Mesendoderm (in vitro differentiated cells): Measurements from ENCODE around the gene NEGR1.

ENCODE experiments used
- DNase-seq: peaks from one replicate; pipeline ENCODE4 v3.0.0; 2013
- H2AK5ac ChIP-seq: 2 replicates; pipeline ENCODE4 v1.6.1; 2013; ENCODE audit warnings: low read length, inconsistent platforms
- H2BK120ac ChIP-seq: 2 replicates; pipeline ENCODE4 v1.6.1; 2013; ENCODE audit warnings: low read depth, mild to moderate bottlenecking, low read length, moderate library complexity, mixed read lengths
- H2BK15ac ChIP-seq: replicated peaks from 2 replicates; pipeline ENCODE4 v1.6.1; 2013; ENCODE audit warnings: low read depth, mild to moderate bottlenecking, moderate library complexity
- H2BK5ac ChIP-seq: 2 replicates; pipeline ENCODE4 v1.6.1; 2013; ENCODE audit warnings: low read length, inconsistent platforms
- H3K18ac ChIP-seq: 2 replicates; pipeline ENCODE4 v1.6.1; 2013; ENCODE audit warnings: mild to moderate bottlenecking, low read length, mixed read lengths
- H3K23ac ChIP-seq: one replicate; pipeline ENCODE4 v1.6.1; 2013; ENCODE audit warnings: low read length
- H3K27ac ChIP-seq: 2 replicates; pipeline ENCODE4 v1.5.1; 2013; ENCODE audit warnings: low read depth, mild to moderate bottlenecking, inconsistent platforms, low read length, moderate library complexity
- H3K27me3 ChIP-seq: 2 replicates; pipeline ENCODE4 v1.6.1; 2013; ENCODE audit warnings: low read length, control low read depth, mild to moderate bottlenecking, inconsistent platforms; ENCODE audit not compliant: insufficient read depth, poor library complexity
- H3K36me3 ChIP-seq: 2 replicates; pipeline ENCODE4 v1.6.1; 2013; ENCODE audit warnings: low read length, inconsistent platforms; ENCODE audit not compliant: control insufficient read depth, insufficient read depth
- H3K4ac ChIP-seq: one replicate; pipeline ENCODE4 v1.6.1; 2013; ENCODE audit warnings: low read depth, mild to moderate bottlenecking, low read length, moderate library complexity
- H3K4me1 ChIP-seq: 2 replicates; pipeline ENCODE4 v1.6.1; 2013; ENCODE audit warnings: low read depth, low read length, inconsistent platforms; ENCODE audit not compliant: control insufficient read depth
- H3K4me2 ChIP-seq: 2 replicates; pipeline ENCODE4 v1.6.1; 2013; ENCODE audit warnings: low read length
- H3K4me3 ChIP-seq: 2 replicates; pipeline ENCODE4 v1.5.1; 2013; ENCODE audit warnings: mild to moderate bottlenecking, low read length
- H3K56ac ChIP-seq: one replicate; pipeline ENCODE4 v1.6.1; 2013; ENCODE audit warnings: low read length
- H3K79me1 ChIP-seq: 2 replicates; pipeline ENCODE4 v1.6.1; 2013; ENCODE audit warnings: low read length, inconsistent platforms
- H3K79me2 ChIP-seq: 2 replicates; pipeline ENCODE4 v1.6.1; 2013; ENCODE audit warnings: mild to moderate bottlenecking, low read length; ENCODE audit not compliant: control insufficient read depth, insufficient read depth
- H3K9ac ChIP-seq: 2 replicates; pipeline ENCODE4 v1.6.1; 2013; ENCODE audit warnings: low read length, inconsistent platforms
- H4K5ac ChIP-seq: one replicate; pipeline ENCODE4 v1.6.1; 2013; ENCODE audit warnings: low read length
- H4K8ac ChIP-seq: one replicate; pipeline ENCODE4 v1.6.1; 2013; ENCODE audit warnings: low read depth, mild to moderate bottlenecking, control low read depth, low read length, moderate library complexity
- WGBS: extraction: QIAGEN DNeasy Blood & Tissue Kit; methylation state at CpG from one replicate; pipeline ENCODE4 v1.1.7; 2013; ENCODE audit warnings: low lambda C conversion rate, missing lambda C conversion rate; ENCODE audit not compliant: insufficient coverage; ENCODE audit errors: extremely low coverage; 5-methylcytosine and 5-hydroxymethylcytosine counted together

NEGR1 gene

DNA sequence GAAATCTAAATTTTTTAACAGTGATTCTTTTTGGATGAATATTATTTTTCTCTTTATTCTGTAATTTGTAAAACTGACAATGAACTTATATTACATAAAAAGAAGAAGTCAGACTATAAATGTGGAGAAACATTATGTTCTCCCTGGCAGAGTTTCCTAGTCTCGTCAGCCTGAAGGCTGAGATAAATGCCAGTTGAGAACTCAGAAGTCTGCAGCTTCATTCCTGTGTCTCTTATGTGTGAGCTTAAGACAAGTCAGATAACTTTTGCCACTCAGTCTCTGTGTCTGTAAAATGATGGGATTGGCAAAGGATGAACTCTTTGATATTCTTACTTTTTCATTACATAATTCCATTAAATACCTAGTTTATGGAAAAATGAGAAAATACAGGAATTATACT, 632.7 kb downstream of the NEGR1 start:
- Histone ChIP-seq H3K27me3 (no peaks in the 10 kb centered on the region), H3K4me2 (no peak overlapping the region), H3K79me2 (no peaks in the 10 kb centered on the region), H3K4ac (no peak overlapping the region), H2BK120ac (no peak overlapping the region), H4K5ac (no peak overlapping the region), H3K23ac (no peak overlapping the region), H3K27ac (no peak overlapping the region), H4K8ac (no peak overlapping the region), H3K4me1 (no peaks in the 10 kb centered on the region), H2BK15ac (no peak overlapping the region), H3K9ac (no peak overlapping the region), H2AK5ac (no peak overlapping the region), H3K56ac (no peak overlapping the region), H3K18ac (no peak overlapping the region), H3K36me3 (no peaks in the 10 kb centered on the region), H2BK5ac (no peak overlapping the region), H3K4me3 (no peak overlapping the region), H3K79me1 (no peaks in the 10 kb centered on the region)
- DNase-seq, result no peak
- WGBS, result no CpG with 5 or more reads among the region's 1 CpG

DNA sequence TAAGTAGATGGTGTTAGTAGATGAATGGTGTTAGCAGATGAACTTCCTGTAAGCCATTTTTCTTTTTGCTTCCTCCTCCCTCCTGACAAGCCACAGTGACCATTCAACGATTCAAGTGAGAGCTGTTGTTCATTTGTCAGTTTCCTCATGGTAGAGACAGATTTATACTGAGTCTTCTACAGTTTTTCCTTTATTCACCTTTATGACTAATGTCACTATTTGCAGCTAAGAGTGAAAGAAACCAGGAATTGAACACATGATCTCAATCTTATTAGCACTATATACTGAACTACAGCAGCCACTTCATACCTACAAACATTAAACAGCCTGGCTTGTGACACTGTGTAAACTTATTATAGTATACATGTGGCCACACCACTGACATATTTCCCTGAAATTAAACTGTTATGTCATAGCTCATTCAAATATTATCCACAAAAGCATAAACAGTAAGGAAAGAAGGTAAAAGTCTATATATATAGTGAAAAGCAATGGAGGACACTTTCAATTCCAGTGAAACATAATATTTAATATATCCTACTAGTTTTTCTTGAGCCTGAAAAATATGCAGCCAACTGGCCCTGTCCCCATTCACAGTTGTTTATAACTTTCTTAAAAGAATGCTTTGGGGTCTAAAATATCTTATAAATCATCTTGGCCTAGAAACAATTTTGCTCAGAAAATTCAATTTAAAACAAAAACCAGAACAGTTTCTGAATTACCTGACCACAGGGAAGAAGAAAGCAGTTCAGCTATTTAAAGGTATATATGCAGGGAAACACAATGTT, 634.6 kb downstream of the NEGR1 start:
- Histone ChIP-seq H3K79me1 (no peaks in the 10 kb centered on the region), H3K79me2 (no peaks in the 10 kb centered on the region), H3K27ac (no peak overlapping the region), H4K8ac (no peak overlapping the region), H3K23ac (no peak overlapping the region), H3K4ac (no peak overlapping the region), H3K4me2 (no peak overlapping the region), H2AK5ac (no peak overlapping the region), H2BK5ac (no peak overlapping the region), H3K18ac (no peak overlapping the region), H3K56ac (no peak overlapping the region), H3K4me3 (no peak overlapping the region), H2BK15ac (no peak overlapping the region), H3K36me3 (no peaks in the 10 kb centered on the region), H3K9ac (no peak overlapping the region), H2BK120ac (no peak overlapping the region), H4K5ac (no peak overlapping the region), H3K4me1 (no peaks in the 10 kb centered on the region), H3K27me3 (no peaks in the 10 kb centered on the region)
- WGBS, result no CpG with 5 or more reads among the region's 1 CpG
- DNase-seq, result no peak

DNA sequence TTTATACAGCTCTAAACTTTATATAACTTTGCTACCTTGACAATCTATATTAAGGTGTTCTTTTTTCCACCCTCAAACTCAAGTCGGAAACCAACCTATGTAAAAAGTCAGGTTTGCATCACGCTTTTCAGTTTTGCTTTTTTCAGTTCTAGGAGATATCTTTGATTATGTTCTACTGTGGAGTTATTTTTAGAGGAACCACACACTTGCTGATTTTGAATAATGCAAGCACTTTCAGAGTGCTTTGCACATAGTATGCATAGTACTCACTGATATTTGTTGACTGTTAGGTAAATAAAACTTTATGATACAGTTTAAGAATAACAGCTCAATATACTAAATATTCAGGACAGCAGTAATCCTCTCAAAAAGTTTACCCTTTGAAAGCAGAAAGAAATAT, 637.3 kb downstream of the NEGR1 start:
- Histone ChIP-seq H3K4ac (no peak overlapping the region), H3K79me1 (no peaks in the 10 kb centered on the region), H3K4me1 (no peaks in the 10 kb centered on the region), H3K9ac (no peak overlapping the region), H3K4me2 (no peak overlapping the region), H3K18ac (no peak overlapping the region), H3K36me3 (no peaks in the 10 kb centered on the region), H3K56ac (no peak overlapping the region), H2BK5ac (no peak overlapping the region), H4K8ac (no peak overlapping the region), H4K5ac (no peak overlapping the region), H3K27ac (no peak overlapping the region), H3K4me3 (no peak overlapping the region), H3K23ac (no peak overlapping the region), H3K27me3 (no peaks in the 10 kb centered on the region), H2BK120ac (no peak overlapping the region), H2AK5ac (no peak overlapping the region), H2BK15ac (no peak overlapping the region), H3K79me2 (no peaks in the 10 kb centered on the region)
- DNase-seq, result no peak
- WGBS, result no CpG with 5 or more reads among the region's 2 CpGs

DNA sequence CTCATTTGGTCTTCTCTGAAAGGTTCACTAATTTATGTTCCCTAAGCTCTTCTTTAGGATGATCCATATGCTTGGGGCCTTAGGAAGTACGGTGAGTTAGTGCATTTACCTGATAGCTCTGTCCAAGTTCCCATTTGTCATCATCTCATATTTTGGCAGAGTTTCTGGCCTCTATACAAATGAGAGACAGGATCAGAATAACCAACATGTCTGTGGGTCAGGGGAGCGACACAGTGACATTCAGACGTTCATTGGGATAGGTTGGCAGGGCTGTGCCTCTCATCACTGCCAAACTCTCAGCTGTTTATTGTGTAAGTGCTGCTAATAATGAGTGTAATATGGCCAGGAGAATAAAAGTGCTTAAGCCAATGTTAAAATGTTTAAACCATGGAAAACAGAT, 640.4 kb downstream of the NEGR1 start:
- no peaks in the 10 kb centered on the region for H3K79me1 ChIP-seq
- no peak overlapping the region for H2BK15ac ChIP-seq
- H3K4me3 ChIP-seq, result no peak overlapping the region
- H2BK120ac ChIP-seq, result no peak overlapping the region
- H3K4me1 ChIP-seq, result no peaks in the 10 kb centered on the region
- H4K8ac ChIP-seq, result no peak overlapping the region
- DNase-seq, result no peak
- H4K5ac ChIP-seq, result no peak overlapping the region
- H3K36me3 ChIP-seq, result no peaks in the 10 kb centered on the region
- no peak overlapping the region for H3K27ac ChIP-seq
- no peak overlapping the region for H3K4me2 ChIP-seq
- no peak overlapping the region for H3K4ac ChIP-seq
- no peak overlapping the region for H3K18ac ChIP-seq
- H3K9ac ChIP-seq, result no peak overlapping the region
- H2BK5ac ChIP-seq, result no peak overlapping the region
- no peaks in the 10 kb centered on the region for H3K27me3 ChIP-seq
- no peaks in the 10 kb centered on the region for H3K79me2 ChIP-seq
- no peak overlapping the region for H2AK5ac ChIP-seq
- H3K56ac ChIP-seq, result no peak overlapping the region
- H3K23ac ChIP-seq, result no peak overlapping the region
- WGBS, result no CpG with 5 or more reads among the region's 3 CpGs

DNA sequence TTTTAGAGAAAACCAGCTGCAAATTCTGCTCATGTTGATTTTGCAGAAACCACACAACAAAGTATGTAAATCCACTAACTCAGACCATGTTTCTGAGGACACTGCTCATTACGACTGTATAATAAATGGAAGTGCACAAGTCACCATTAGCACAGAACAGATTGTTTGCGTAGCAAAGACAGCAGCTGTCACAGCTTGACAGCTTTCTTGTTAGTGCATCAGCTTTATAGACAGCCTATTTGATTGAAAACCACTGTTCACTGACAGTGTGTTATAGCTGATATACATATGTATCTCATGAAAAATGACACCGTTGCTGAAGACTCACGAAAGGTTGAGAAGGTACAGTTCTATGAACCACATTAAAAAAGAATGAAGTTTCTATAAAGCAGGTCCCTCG, 641.3 kb downstream of the NEGR1 start:
- no peak overlapping the region for H3K56ac ChIP-seq
- no peak overlapping the region for H3K4me2 ChIP-seq
- H2AK5ac ChIP-seq, result no peak overlapping the region
- no peaks in the 10 kb centered on the region for H3K4me1 ChIP-seq
- no peaks in the 10 kb centered on the region for H3K36me3 ChIP-seq
- H4K5ac ChIP-seq, result no peak overlapping the region
- H3K18ac ChIP-seq, result no peak overlapping the region
- H3K27ac ChIP-seq, result no peak overlapping the region
- no peaks in the 10 kb centered on the region for H3K27me3 ChIP-seq
- no peak overlapping the region for H3K9ac ChIP-seq
- no peak for DNase-seq
- H3K79me1 ChIP-seq, result no peaks in the 10 kb centered on the region
- H2BK120ac ChIP-seq, result no peak overlapping the region
- H3K4ac ChIP-seq, result no peak overlapping the region
- no peaks in the 10 kb centered on the region for H3K79me2 ChIP-seq
- no peak overlapping the region for H3K4me3 ChIP-seq
- no peak overlapping the region for H3K23ac ChIP-seq
- WGBS, result no CpG with 5 or more reads among the region's 5 CpGs
- no peak overlapping the region for H2BK15ac ChIP-seq
- no peak overlapping the region for H2BK5ac ChIP-seq
- no peak overlapping the region for H4K8ac ChIP-seq

DNA sequence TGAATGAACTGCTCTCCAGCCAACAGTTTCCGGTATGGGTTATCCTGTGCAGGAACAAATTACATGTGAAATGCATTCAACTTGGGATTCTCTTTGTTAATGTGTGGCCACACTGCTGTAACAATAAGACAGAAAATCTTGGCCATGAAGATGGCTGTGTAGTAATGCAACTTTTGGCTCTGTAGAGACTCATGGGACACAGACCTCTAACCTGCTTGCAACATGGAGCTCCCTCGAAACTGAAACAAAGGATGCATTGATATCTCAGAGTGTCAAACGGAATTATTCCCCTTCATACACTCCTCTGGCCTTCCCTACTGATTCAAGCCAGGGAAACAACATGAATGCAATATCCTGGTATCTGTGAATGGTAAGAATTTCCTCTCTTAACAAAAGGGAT, 642.2 kb downstream of the NEGR1 start:
- no peak overlapping the region for H3K4me3 ChIP-seq
- WGBS, result no CpG with 5 or more reads among the region's 3 CpGs

More for the DNA sequence above, 642.2 kb downstream of the NEGR1 start:
- H3K4me2 ChIP-seq, result no peak overlapping the region
- no peak overlapping the region for H2AK5ac ChIP-seq
- no peak overlapping the region for H3K56ac ChIP-seq
- H3K79me2 ChIP-seq, result no peaks in the 10 kb centered on the region
- no peak overlapping the region for H3K27ac ChIP-seq
- no peaks in the 10 kb centered on the region for H3K4me1 ChIP-seq
- no peak overlapping the region for H2BK5ac ChIP-seq
- no peak overlapping the region for H3K23ac ChIP-seq
- no peak overlapping the region for H4K5ac ChIP-seq
- H2BK15ac ChIP-seq, result no peak overlapping the region
- H3K4ac ChIP-seq, result no peak overlapping the region
- no peaks in the 10 kb centered on the region for H3K79me1 ChIP-seq
- H3K36me3 ChIP-seq, result no peaks in the 10 kb centered on the region
- DNase-seq, result peak; percentile 25
- H4K8ac ChIP-seq, result no peak overlapping the region
- H3K18ac ChIP-seq, result no peak overlapping the region
- H3K27me3 ChIP-seq, result no peaks in the 10 kb centered on the region
- no peak overlapping the region for H3K9ac ChIP-seq
- no peak overlapping the region for H2BK120ac ChIP-seq
